OCI-LY7 (cell line): ENCODE data around the gene MED26. TPM values are rescaled to one million over a fixed set of nuclear protein-coding genes. Genes with fewer than 3 reads are reported as not detected.

Experiments used
- BruUV-seq: library from RNA; stranded (reverse); fragments of 400-500 nt; replicated peaks from 2 replicates; lab custom pipeline; 2021; lab: Mats Ljungman, UMichigan
- CTCF ChIA-PET: fragments of 300-600 bp; sonication (Branson Sonifier 250); formaldehyde crosslinking; loops from one replicate; lab custom pipeline; 2022; ENCODE audit warnings: antibody characterized with exemption; ENCODE audit not compliant: unreplicated experiment; lab: Charles Lee
- POLR2A ChIA-PET: fragments of 300-600 bp; sonication (Branson Sonifier 250); formaldehyde crosslinking; loops from one replicate; lab custom pipeline; 2022; ENCODE audit warnings: antibody characterized with exemption; lab: Charles Lee
- DNase-seq: peaks from one replicate; pipeline ENCODE4 v3.0.0-alpha.2; 2015; ENCODE audit warnings: low spot score
- H2AFZ ChIP-seq: fragments of 200-600 bp; sonication (generic), shearing (Covaris generic); 2 replicates; pipeline ENCODE4 v1.6.1; 2014; ENCODE audit warnings: mild to moderate bottlenecking, antibody characterized with exemption, low read length, moderate library complexity
- H3K27ac ChIP-seq: fragments of 200-600 bp; sonication (generic); 2 replicates; pipeline ENCODE4 v1.5.1; 2014; ENCODE audit warnings: mixed run types, low read depth, mild to moderate bottlenecking, moderate library complexity, low read length, inconsistent platforms; ENCODE audit not compliant: poor library complexity, severe bottlenecking
- H3K36me3 ChIP-seq: fragments of 200-600 bp; sonication (generic); 2 replicates; pipeline ENCODE4 v1.6.1; 2014; ENCODE audit warnings: mild to moderate bottlenecking, antibody characterized with exemption, low read length, moderate library complexity, mixed read lengths; ENCODE audit not compliant: insufficient read depth
- H3K4me1 ChIP-seq: fragments of 200-600 bp; sonication (generic); 2 replicates; pipeline ENCODE4 v1.5.1; 2014; ENCODE audit warnings: mild to moderate bottlenecking, low read length; ENCODE audit not compliant: insufficient read depth, poor library complexity, severe bottlenecking
- H3K4me2 ChIP-seq: fragments of 200-600 bp; sonication (generic); 2 replicates; pipeline ENCODE4 v1.6.1; 2014; ENCODE audit warnings: mild to moderate bottlenecking, low read length
- H3K4me3 ChIP-seq: fragments of 200-600 bp; sonication (generic); 2 replicates; pipeline ENCODE4 v1.5.1; 2014; ENCODE audit warnings: mild to moderate bottlenecking, low read depth, low read length; ENCODE audit not compliant: poor library complexity, severe bottlenecking
- H3K79me2 ChIP-seq: fragments of 200-600 bp; sonication (generic); 2 replicates; pipeline ENCODE4 v1.6.1; 2016; ENCODE audit warnings: low read depth, mild to moderate bottlenecking, low read length, moderate library complexity, mixed read lengths; ENCODE audit not compliant: insufficient read depth
- H3K9me2 ChIP-seq: fragments of 200-600 bp; sonication (generic); 2 replicates; pipeline ENCODE4 v1.6.1; 2016; ENCODE audit warnings: mild to moderate bottlenecking, low read length, mixed read lengths; ENCODE audit not compliant: insufficient read depth
- H3K9me3 ChIP-seq: fragments of 200-600 bp; sonication (generic); 2 replicates; pipeline ENCODE4 v1.6.1; 2014; ENCODE audit warnings: mild to moderate bottlenecking, mixed run types, low read length, mixed read lengths
- H4K20me1 ChIP-seq: fragments of 200-600 bp; sonication (generic); 2 replicates; pipeline ENCODE4 v1.6.1; 2014; ENCODE audit warnings: mild to moderate bottlenecking, antibody characterized with exemption, low read length, moderate library complexity, mixed read lengths; ENCODE audit not compliant: insufficient read depth
- EZH2phosphoT487 ChIP-seq: fragments of 200-600 bp; sonication (generic); IDR thresholded peaks from 2 replicates; pipeline ENCODE4 v1.6.1; 2018; ENCODE audit warnings: low read depth, borderline replicate concordance, mild to moderate bottlenecking, mixed run types, antibody characterized with exemption, low read length, moderate library complexity, mixed read lengths
- intact Hi-C: fragments of 100-400 bp; cut with micrococcal nuclease; formaldehyde crosslinking; loops from one replicate; pipeline ENCODE4 v1.10.0; 2022; ENCODE audit not compliant: unreplicated experiment
- total RNA-seq, 2 experiments: library from RNA; depleted of rRNA in 1 of 2; stranded (reverse); fragments of >200 nt in 1 of 2; shearing (Covaris generic) in 1 of 2; gene quantifications; 2 replicates each; pipeline ENCODE4 v1.2.3, GENCODE V29; 2014 to 2022
- TF ChIP-seq, protein P1 (sequence below): fragments of 200-600 bp; sonication (generic); conservative IDR thresholded peaks from 2 replicates; pipeline ENCODE4 v1.5.1; 2014; ENCODE audit warnings: mild to moderate bottlenecking, antibody characterized with exemption, low read length, moderate library complexity, mixed read lengths

MED26 gene
- total RNA-seq, 2 experiments from 2014 or later, result 19.4 to 26.8 TPM

GRCh38 chr19:16562608-16563025, 65.4 kb downstream of the MED26 start:
- Histone ChIP-seq H2AFZ (no peak overlapping the region), H3K4me1 (no peaks in the 10 kb centered on the region), H3K4me2 (no peak overlapping the region), H3K36me3 (peaks cover 87% of the 10 kb centered on the region), H3K9me3 (no peaks in the 10 kb centered on the region), H3K79me2 (no peaks in the 10 kb centered on the region), H4K20me1 (no peaks in the 10 kb centered on the region), H3K27ac (no peak overlapping the region), H3K9me2 (no peaks in the 10 kb centered on the region), H3K4me3 (no peak overlapping the region)
- BruUV-seq, result TSS peak; percentile 33
- intact Hi-C loops, result no loop called here
- CTCF ChIA-PET, result no interaction called here
- POLR2A ChIA-PET, result no interaction called here
- no peak for DNase-seq
- TF ChIP-seq, protein P1, sequence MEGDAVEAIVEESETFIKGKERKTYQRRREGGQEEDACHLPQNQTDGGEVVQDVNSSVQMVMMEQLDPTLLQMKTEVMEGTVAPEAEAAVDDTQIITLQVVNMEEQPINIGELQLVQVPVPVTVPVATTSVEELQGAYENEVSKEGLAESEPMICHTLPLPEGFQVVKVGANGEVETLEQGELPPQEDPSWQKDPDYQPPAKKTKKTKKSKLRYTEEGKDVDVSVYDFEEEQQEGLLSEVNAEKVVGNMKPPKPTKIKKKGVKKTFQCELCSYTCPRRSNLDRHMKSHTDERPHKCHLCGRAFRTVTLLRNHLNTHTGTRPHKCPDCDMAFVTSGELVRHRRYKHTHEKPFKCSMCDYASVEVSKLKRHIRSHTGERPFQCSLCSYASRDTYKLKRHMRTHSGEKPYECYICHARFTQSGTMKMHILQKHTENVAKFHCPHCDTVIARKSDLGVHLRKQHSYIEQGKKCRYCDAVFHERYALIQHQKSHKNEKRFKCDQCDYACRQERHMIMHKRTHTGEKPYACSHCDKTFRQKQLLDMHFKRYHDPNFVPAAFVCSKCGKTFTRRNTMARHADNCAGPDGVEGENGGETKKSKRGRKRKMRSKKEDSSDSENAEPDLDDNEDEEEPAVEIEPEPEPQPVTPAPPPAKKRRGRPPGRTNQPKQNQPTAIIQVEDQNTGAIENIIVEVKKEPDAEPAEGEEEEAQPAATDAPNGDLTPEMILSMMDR, result no peak
- no peak for TF ChIP-seq EZH2phosphoT487

- Histone ChIP-seq H3K4me1 (no peaks in the 10 kb centered on the region), H3K4me2 (no peak overlapping the region), H3K4me3 (no peak overlapping the region), H3K79me2 (no peaks in the 10 kb centered on the region), H3K36me3 (peaks cover 84% of the 10 kb centered on the region), H3K9me2 (no peaks in the 10 kb centered on the region), H4K20me1 (no peaks in the 10 kb centered on the region), H2AFZ (no peak overlapping the region), H3K9me3 (no peaks in the 10 kb centered on the region), H3K27ac (no peak overlapping the region)
- BruUV-seq, result no TSS peak
- ChIA-PET POLR2A (interaction anchor here (0.6 to 0.7 kb wide), 2 partner anchors 16 to 28 kb away, joined by 3 to 10 read pairs; no protein-coding TSS in a partner anchor), CTCF (no interaction called here)
- no peak for DNase-seq
- TF ChIP-seq, protein P1, result no peak
- intact Hi-C loops, result no loop called here
These were observed 66.6 kb downstream of the MED26 start for GRCh38 chr19:16561382-16561781.

GRCh38 chr19:16559780-16560276, 68.2 kb downstream of the MED26 start:
- no TSS peak for BruUV-seq
- H3K4me3 ChIP-seq, result no peak overlapping the region
- no peaks in the 10 kb centered on the region for H3K79me2 ChIP-seq
- ChIA-PET POLR2A (interaction anchor here (0.6 kb wide), 1 partner anchor 10 kb away, joined by 3 read pairs; no protein-coding TSS in a partner anchor), CTCF (no interaction called here)
- H2AFZ ChIP-seq, result no peak overlapping the region
- H3K36me3 ChIP-seq, result peaks cover 80% of the 10 kb centered on the region
- intact Hi-C loops, result no loop called here
- no peaks in the 10 kb centered on the region for H3K9me2 ChIP-seq
- TF ChIP-seq EZH2phosphoT487, result no peak
- TF ChIP-seq, protein P1, result no peak
- no peak overlapping the region for H3K4me2 ChIP-seq
- H3K9me3 ChIP-seq, result no peaks in the 10 kb centered on the region
- no peak for DNase-seq
- no peaks in the 10 kb centered on the region for H3K4me1 ChIP-seq
- H4K20me1 ChIP-seq, result no peaks in the 10 kb centered on the region
- H3K27ac ChIP-seq, result no peak overlapping the region
